ENCODE results near the gene NANOG. TPM values are rescaled to one million over a fixed set of nuclear protein-coding genes. Genes with fewer than 3 reads are reported as not detected.
"Not testable (repeated sequence)": the region's sequence is repeated elsewhere in the genome, so short reads cannot be mapped to it uniquely, and the experiment has no call there.

Gene NANOG
- total and polyA plus RNA-seq, 11 donors = 0.18 to 0.33 TPM; not detected in 9

DNA sequence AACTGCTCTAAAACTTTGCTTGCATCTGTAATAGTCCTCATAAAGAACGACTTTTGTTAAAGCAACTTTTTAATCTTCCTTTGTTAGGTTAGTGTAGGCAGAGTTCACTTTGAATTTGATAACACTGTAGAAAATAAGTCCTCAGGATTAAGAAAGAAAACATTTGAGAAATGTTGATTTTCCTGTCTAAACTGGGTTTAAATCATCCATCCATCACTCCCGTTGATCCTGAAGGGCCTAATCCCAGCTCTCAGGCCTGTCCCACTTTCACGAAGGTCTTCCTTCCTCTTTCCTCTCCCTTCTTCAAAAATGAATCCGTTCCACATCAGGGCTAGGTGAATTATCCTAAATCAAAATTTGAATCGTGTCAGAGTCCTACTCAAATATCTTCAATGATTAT is 46.6 kb downstream of the NANOG start:
- ATAC-seq (no peak), DNase-seq (no peak)
- H3K27me3 ChIP-seq = peaks cover 0 to 6% (median 0%) of the 10 kb centered on the region in 9 donors
- no peaks in the 10 kb centered on the region for H3K36me3 ChIP-seq
- H3K4me1 ChIP-seq = no peaks in the 10 kb centered on the region
- intact Hi-C loops (cut with DNase I) = no loop called here
- no peaks in the 10 kb centered on the region for H3K9me3 ChIP-seq
- no peak overlapping the region for H3K4me3 ChIP-seq
- WGBS, 4 donors = 56 to 71% (median 65%) methylated on average over 5 of the region's 5 CpGs
- TF ChIP-seq POLR2A (IDR thresholded peaks at IDR 0.05) = no peak
- TF ChIP-seq, protein P1, sequence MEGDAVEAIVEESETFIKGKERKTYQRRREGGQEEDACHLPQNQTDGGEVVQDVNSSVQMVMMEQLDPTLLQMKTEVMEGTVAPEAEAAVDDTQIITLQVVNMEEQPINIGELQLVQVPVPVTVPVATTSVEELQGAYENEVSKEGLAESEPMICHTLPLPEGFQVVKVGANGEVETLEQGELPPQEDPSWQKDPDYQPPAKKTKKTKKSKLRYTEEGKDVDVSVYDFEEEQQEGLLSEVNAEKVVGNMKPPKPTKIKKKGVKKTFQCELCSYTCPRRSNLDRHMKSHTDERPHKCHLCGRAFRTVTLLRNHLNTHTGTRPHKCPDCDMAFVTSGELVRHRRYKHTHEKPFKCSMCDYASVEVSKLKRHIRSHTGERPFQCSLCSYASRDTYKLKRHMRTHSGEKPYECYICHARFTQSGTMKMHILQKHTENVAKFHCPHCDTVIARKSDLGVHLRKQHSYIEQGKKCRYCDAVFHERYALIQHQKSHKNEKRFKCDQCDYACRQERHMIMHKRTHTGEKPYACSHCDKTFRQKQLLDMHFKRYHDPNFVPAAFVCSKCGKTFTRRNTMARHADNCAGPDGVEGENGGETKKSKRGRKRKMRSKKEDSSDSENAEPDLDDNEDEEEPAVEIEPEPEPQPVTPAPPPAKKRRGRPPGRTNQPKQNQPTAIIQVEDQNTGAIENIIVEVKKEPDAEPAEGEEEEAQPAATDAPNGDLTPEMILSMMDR (IDR thresholded peaks at IDR 0.05) = no peak
- H3K27ac ChIP-seq = no peak overlapping the region

DNA sequence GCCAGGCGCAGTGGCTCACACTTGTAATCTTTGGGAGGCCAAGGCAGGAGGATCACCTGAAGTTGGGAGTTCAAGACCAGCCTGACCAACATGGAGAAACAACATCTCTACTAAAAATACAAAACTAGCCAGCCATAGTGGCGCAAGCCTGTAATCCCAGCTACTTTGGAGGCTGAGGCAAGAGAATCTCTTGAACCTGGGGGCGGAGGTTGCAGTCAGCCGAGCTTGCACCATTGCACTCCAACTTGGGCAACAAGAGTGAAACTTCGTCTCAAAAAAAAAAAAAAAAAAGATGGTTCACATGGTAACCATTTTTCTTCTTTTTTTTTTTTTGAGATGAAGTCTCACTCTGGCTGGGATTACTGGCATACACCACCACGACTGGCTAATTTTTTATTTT is 48.2 kb downstream of the NANOG start:
- peak in 1 of 5 donors; percentile 21 for DNase-seq
- ATAC-seq = no peak
- intact Hi-C loops (cut with DNase I) = no loop called here
- peaks cover 0 to 10% (median 0%) of the 10 kb centered on the region in 9 donors for H3K27me3 ChIP-seq
- H3K4me3 ChIP-seq = no peak overlapping the region
- H3K27ac ChIP-seq = no peak overlapping the region
- H3K9me3 ChIP-seq = no peaks in the 10 kb centered on the region
- WGBS, 4 donors = 77 to 85% (median 82%) methylated on average over 6 of the region's 6 CpGs
- H3K4me1 ChIP-seq = no peaks in the 10 kb centered on the region
- TF ChIP-seq, protein P1 (IDR thresholded peaks at IDR 0.05) = no peak
- TF ChIP-seq POLR2A (IDR thresholded peaks at IDR 0.05) = no peak
- H3K36me3 ChIP-seq = no peaks in the 10 kb centered on the region

DNA sequence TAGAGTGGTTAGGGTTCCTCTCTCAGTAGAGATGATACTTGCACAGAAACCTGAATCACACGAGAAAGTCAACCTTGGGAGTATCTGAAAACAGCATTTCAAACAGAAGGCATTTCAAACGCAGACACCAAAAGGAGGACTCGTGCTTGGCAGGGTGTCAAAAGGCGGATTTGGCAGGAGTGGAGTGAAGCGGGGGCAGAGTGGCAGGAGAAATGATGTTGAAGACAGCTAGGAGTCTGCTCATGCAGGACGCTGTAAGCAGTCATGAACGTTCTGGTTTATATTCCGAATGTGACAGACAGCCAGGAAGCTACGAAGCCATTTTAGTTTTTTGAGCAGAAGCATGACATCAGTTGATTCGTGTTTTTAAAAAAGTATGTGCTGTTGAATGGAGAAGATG is 50.0 kb downstream of the NANOG start:
- H3K27ac ChIP-seq; intact Hi-C loops (cut with DNase I); H3K27me3 ChIP-seq; ATAC-seq; H3K4me3 ChIP-seq; H3K9me3 ChIP-seq; H3K36me3 ChIP-seq; H3K4me1 ChIP-seq: not testable (repeated sequence)
- peak in 2 of 5 donors; percentile 28 to 32 for DNase-seq
- WGBS, 4 donors = 17 to 25% (median 19%) methylated on average over 8 to 9 of the region's 10 CpGs

DNA sequence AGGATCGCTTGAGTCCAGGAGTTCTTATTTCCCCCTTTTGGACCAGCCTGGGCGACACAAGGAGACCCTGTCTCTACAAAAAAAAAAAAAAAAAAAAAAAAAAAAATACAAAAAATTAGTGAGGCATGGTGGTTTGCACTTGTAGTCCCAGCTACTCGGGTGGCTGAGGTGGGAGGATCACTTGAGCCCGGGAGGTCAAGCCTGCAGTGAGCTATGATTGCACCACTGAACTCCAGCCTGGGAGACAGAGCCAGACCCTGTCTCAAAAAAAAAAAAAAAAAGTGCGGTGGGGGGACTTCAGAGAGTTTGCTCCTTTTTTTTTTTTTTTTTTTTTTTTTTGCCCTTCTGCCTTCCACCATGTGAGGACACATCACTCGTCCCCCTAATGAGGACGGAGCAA is 50.6 kb downstream of the NANOG start:
- H3K27ac ChIP-seq; H3K4me1 ChIP-seq; ATAC-seq; H3K36me3 ChIP-seq; H3K9me3 ChIP-seq; DNase-seq; H3K4me3 ChIP-seq; intact Hi-C loops (cut with DNase I): not testable (repeated sequence)
- 80 to 90% (median 88%) methylated on average over 7 of the region's 7 CpGs for WGBS, 4 donors
- peaks cover 0 to 12% (median 0%) of the 10 kb centered on the region in 9 donors for H3K27me3 ChIP-seq

DNA sequence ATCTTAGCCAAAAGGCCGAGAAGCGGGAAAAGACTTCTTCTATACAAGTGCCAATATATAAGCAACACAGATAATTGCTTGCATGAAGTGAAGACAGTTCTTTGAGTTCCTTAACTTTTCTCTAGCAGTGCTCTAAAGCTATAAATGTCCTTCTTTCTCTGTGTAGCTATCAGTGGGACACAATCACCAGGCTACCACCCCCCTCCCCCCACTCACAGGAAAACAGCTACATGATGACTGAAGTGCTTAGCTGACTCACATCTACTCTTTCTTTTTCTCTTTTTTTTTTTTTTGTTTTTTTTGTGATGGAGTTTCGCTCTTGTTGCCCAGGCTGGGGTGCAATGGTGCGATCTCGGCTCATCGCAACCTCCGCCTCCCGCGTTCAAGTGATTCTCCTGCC is 53.2 kb downstream of the NANOG start:
- H3K27ac ChIP-seq; DNase-seq; H3K4me1 ChIP-seq; intact Hi-C loops (cut with DNase I); H3K4me3 ChIP-seq; H3K9me3 ChIP-seq; H3K36me3 ChIP-seq; ATAC-seq: not testable (repeated sequence)
- H3K27me3 ChIP-seq = peaks cover 0 to 14% (median 0%) of the 10 kb centered on the region in 9 donors
- 86 to 91% (median 89%) methylated on average over 9 of the region's 9 CpGs for WGBS, 4 donors

DNA sequence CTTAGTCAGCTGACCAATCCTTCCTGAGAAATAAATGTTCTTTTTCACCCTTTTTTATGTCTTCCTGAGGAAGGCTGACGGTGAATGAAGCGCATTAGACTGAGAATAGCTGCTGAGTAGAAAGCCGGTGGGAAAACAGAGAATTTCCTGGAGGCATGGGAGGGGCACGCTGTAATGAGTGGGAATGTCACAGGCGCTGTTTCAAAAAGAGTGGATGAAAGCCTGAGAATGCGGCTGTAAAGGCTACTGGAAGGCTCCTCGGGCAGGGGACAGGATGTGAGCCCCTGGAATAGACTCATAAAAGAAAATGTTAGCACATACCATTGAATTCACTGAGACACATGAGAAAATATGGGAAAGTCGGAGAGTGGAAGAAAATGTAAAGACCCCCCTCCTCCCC is 53.9 kb downstream of the NANOG start:
- intact Hi-C loops (cut with DNase I); H3K9me3 ChIP-seq; H3K36me3 ChIP-seq; H3K4me1 ChIP-seq; H3K4me3 ChIP-seq; DNase-seq: not testable (repeated sequence)
- ATAC-seq = peak in 3 of 4 donors; percentile 65 to 75 (median 67)
- Histone ChIP-seq H3K27ac (peak overlapping the region in 2 of 12 donors; percentile 17 to 64), H3K27me3 (peaks cover 0 to 14% (median 0%) of the 10 kb centered on the region in 9 donors)
- WGBS, 4 donors = 20 to 52% (median 29%) methylated on average over 4 to 5 of the region's 8 CpGs

DNA sequence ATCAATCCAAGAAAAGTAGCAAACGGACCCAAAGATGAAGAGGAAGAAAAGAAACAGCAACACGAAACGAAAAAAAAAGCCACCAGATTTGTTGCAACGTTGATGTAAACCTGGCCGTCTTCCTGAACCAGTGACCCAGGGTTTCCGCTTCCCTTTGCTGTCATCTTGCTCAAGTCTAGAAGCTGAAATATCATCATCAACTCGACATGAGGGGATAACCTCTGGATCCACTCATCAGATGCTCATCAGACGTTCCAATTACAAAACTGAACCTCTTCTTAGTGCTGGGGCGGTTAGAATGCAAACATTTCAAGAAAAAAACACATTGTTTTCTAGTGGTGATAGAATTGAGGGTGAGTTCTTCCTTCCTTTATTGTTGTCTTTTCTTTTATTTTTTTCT is 54.4 kb downstream of the NANOG start:
- WGBS, 4 donors = 31 to 44% (median 41%) methylated on average over 3 to 4 of the region's 9 CpGs
- H3K9me3 ChIP-seq; intact Hi-C loops (cut with DNase I); DNase-seq; H3K4me1 ChIP-seq; H3K4me3 ChIP-seq; H3K36me3 ChIP-seq; H3K27ac ChIP-seq: not testable (repeated sequence)
- H3K27me3 ChIP-seq = peaks cover 0 to 14% (median 0%) of the 10 kb centered on the region in 9 donors
- peak in 3 of 4 donors; percentile 20 to 63 (median 33) for ATAC-seq
